ENCODE measurements around the gene CA7. TPM values are rescaled to one million over a fixed set of nuclear protein-coding genes. Genes with fewer than 3 reads are reported as not detected.
"Not testable (repeated sequence)": the region's sequence is repeated elsewhere in the genome, so short reads cannot be mapped to it uniquely, and the experiment has no call there.

Gene CA7
- total RNA-seq, 4 donors from 2014 or later = not detected

DNA sequence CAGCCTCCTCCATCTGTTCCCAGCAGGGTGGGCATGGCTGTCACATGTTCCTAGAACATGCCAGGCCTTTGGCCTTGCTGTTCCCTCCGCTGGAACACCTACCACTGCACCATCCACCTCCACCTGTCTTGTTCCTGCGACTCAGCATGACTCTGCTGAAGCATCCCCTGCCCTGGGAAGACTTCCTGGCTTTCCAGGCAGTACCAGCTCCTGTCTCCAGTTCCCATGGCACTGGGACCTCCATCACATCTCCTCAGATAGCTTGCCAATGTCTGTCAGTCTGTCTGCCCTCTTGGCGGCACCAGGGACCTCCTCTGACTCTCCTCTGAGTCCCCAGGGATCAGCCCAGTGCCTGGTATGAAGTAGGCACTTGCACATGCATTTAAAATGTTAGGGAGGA is 51.8 kb downstream of the CA7 start:
- Histone ChIP-seq H3K36me3 (peaks cover 0 to 5% of the 10 kb centered on the region in 2 donors), H3K4me3 (no peak overlapping the region), H3K9me3 (no peaks in the 10 kb centered on the region), H3K4me1 (peaks cover 21 to 54% (median 27%) of the 10 kb centered on the region in 3 donors), H3K27me3 (no peaks in the 10 kb centered on the region), H3K27ac (peak overlapping the region in 3 of 4 donors; percentile 31 to 93 (median 38))
- TF ChIP-seq EP300 (IDR thresholded peaks at IDR 0.05) (no peak), POLR2A (IDR thresholded peaks at IDR 0.05) (no peak)
- 90 to 100% methylated on average over 2 of the region's 3 CpGs for WGBS, 2 donors (ENCODE audit: low coverage in 1 of 2)
- ATAC-seq = no peak

- H3K27me3 ChIP-seq, ATAC-seq, H3K4me3 ChIP-seq, H3K9me3 ChIP-seq, H3K36me3 ChIP-seq: not testable (repeated sequence)
- WGBS, 2 donors (ENCODE audit: low coverage in 1 of 2) = 74 to 79% methylated on average over 3 to 5 of the region's 5 CpGs
- peaks cover 26 to 60% (median 34%) of the 10 kb centered on the region in 3 donors for H3K4me1 ChIP-seq
- peak overlapping the region in 2 of 4 donors; percentile 47 to 93 for H3K27ac ChIP-seq
Observed at GRCh38 chr16:66896682-66897081, 52.5 kb downstream of the CA7 start.

- WGBS, 2 donors (ENCODE audit: low coverage in 1 of 2) = 11 to 46% methylated on average over 2 to 3 of the region's 3 CpGs
- H3K4me3 ChIP-seq = no peak overlapping the region
- H3K36me3 ChIP-seq = no peaks in the 10 kb centered on the region
- H3K27me3 ChIP-seq = no peaks in the 10 kb centered on the region
- peaks cover 29 to 76% (median 45%) of the 10 kb centered on the region in 3 donors for H3K4me1 ChIP-seq
- TF ChIP-seq POLR2A (IDR thresholded peaks at IDR 0.05) (no peak), POLR2AphosphoS5 (IDR thresholded peaks at IDR 0.05) (peak; percentile 69)
- no peaks in the 10 kb centered on the region for H3K9me3 ChIP-seq
- H3K27ac ChIP-seq = peak overlapping the region; percentile 65 to 93 (median 92)
- peak; percentile 63 for ATAC-seq
Observed at GRCh38 chr16:66898207-66898606, 54.0 kb downstream of the CA7 start.

- Histone ChIP-seq H3K27me3 (no peaks in the 10 kb centered on the region), H3K9me3 (no peaks in the 10 kb centered on the region), H3K36me3 (no peaks in the 10 kb centered on the region), H3K27ac (peak overlapping the region; percentile 65 to 93 (median 92)), H3K4me1 (peaks cover 33 to 83% (median 50%) of the 10 kb centered on the region in 3 donors), H3K4me3 (no peak overlapping the region)
- ATAC-seq = no peak
- no peak for TF ChIP-seq POLR2A (IDR thresholded peaks at IDR 0.05)
- TF ChIP-seq POLR2AphosphoS5 (IDR thresholded peaks at IDR 0.05) = no peak
- TF ChIP-seq EP300 (IDR thresholded peaks at IDR 0.05) = no peak
- no peak for TF ChIP-seq CTCF (IDR thresholded peaks at IDR 0.05)
- 70 to 86% methylated on average over 2 of the region's 2 CpGs for WGBS, 2 donors (ENCODE audit: low coverage in 1 of 2)
Observed at GRCh38 chr16:66898933-66899309, 54.7 kb downstream of the CA7 start.

DNA sequence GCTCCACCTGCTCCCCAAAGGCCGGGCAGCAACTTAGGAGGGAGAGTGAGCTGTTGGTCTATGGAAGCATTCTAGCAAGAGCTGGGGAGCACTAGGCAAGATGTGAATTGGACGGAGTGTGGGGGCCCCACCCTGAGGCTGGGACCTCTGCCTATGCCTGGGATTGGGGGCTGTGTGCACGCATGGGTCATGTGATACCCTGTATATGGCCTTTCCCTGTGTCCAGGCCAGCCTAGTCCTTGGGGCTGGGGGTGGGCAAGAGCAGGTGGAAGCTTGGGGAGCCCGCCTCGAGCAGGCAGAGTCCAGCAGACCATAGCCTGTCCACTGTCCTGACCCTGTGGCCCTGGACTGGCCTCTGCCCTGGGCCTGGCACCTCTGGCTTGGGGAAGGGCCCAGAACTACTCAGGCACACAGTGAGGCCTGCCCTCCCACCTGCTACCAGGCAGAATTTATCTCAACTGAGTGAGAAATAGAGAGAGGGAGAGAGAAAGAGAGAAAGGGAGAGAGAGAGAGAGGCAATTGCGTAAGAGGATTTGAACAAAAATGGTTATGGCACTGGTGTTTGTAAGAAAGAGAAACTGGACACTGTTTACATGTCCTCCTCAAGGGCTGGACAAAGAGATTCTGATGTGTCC is 55.2 kb downstream of the CA7 start:
- peak; percentile 64 for ATAC-seq
- no peaks in the 10 kb centered on the region for H3K27me3 ChIP-seq
- no peak for TF ChIP-seq EP300 (IDR thresholded peaks at IDR 0.05)
- TF ChIP-seq POLR2AphosphoS5 (IDR thresholded peaks at IDR 0.05) = peak; percentile 80
- peak overlapping the region; percentile 65 to 93 (median 92) for H3K27ac ChIP-seq
- no peak overlapping the region for H3K4me3 ChIP-seq
- WGBS, 2 donors (ENCODE audit: low coverage in 1 of 2) = 22 to 29% methylated on average over 1 of the region's 6 CpGs
- H3K4me1 ChIP-seq = peaks cover 36 to 88% (median 55%) of the 10 kb centered on the region in 3 donors
- H3K36me3 ChIP-seq = no peaks in the 10 kb centered on the region
- H3K9me3 ChIP-seq = no peaks in the 10 kb centered on the region

DNA sequence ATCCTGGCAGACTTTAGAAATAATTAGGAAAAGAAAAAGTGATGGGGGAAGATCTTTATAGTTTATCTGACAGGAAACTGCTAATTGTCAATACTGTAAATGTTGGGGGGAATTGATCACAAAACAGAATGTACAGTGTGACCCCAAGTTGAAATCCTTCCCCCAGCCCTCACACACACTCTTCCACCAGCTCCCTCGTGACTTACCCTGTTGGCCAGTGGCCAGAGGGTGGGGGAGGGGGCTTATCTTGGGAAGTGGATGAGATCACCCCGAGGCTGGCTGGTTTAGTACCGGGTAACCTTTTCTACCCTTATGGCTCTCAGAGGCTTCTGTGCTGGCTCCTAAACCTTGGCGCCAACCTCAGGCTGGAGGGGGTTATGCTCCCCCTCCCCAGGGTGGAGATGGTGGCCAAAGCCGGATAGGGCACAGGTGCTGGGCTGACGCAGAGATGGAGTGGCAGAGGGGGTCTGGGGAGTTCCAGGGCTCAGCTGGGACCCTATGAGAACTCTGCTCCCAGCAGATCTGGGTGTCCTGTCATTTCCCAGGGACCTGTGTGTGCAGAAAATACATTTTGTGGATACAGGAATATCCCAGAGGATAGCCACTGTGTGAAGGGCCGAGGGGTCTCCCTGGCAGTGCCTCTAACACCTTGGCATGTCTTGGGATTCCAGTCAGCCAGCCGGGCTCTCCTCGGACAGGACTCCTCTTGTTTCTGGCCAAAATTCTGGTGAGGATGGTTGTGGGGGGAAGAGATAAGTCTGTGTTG is 55.9 kb downstream of the CA7 start:
- WGBS, 2 donors (ENCODE audit: low coverage in 1 of 2) = 0 to 10% methylated on average over 1 to 7 of the region's 9 CpGs
- Histone ChIP-seq H3K27ac (peak overlapping the region; percentile 82 to 93 (median 92)), H3K4me1 (peaks cover 36 to 91% (median 62%) of the 10 kb centered on the region in 3 donors), H3K4me3 (no peak overlapping the region), H3K27me3 (no peaks in the 10 kb centered on the region), H3K36me3 (no peaks in the 10 kb centered on the region), H3K9me3 (no peaks in the 10 kb centered on the region)
- no peak for TF ChIP-seq CTCF (IDR thresholded peaks at IDR 0.05)
- TF ChIP-seq EP300 (IDR thresholded peaks at IDR 0.05) = no peak
- no peak for TF ChIP-seq POLR2AphosphoS5 (IDR thresholded peaks at IDR 0.05)
- no peak for TF ChIP-seq POLR2A (IDR thresholded peaks at IDR 0.05)
- ATAC-seq = peak; percentile 46
